Small intestine (tissue), 7 donors: ENCODE results near the gene CGNL1. TPM values are rescaled to one million over a fixed set of nuclear protein-coding genes. Genes with fewer than 3 reads are reported as not detected.
A peak's percentile ranks its signal among the peaks of the same experiment; 100 is the strongest.

ENCODE experiments used
- DNase-seq, 2 donors: peaks; one replicate each; pipeline versions ENCODE4 v3.0.0 to v3.0.0-alpha.2; 2013
- FAIRE-seq: peaks from 2 replicates; lab custom pipeline; 2012; peaks lifted over from hg19 to GRCh38; lab: Jason Lieb, UNC
- H3K27ac ChIP-seq, 3 donors: one replicate each; pipeline ENCODE4 v1.5.1; 2013; ENCODE audit warnings: low read length in 2 of 3, mild to moderate bottlenecking in 2 of 3, control low read depth in 1 of 3, inconsistent platforms in 1 of 3, low read depth in 1 of 3, moderate library complexity in 1 of 3
- H3K27me3 ChIP-seq, 3 donors: one replicate each; pipeline ENCODE4 v1.6.1; 2013; ENCODE audit warnings: low read length in 3 of 3, inconsistent platforms in 1 of 3; ENCODE audit not compliant: control insufficient read depth in 3 of 3, insufficient read depth in 3 of 3
- H3K36me3 ChIP-seq, 3 donors: one replicate each; pipeline ENCODE4 v1.6.1; 2013; ENCODE audit warnings: low read length in 3 of 3, inconsistent platforms in 1 of 3, low read depth in 1 of 3, mild to moderate bottlenecking in 1 of 3, moderate library complexity in 1 of 3; ENCODE audit not compliant: control insufficient read depth in 3 of 3, insufficient read depth in 2 of 3
- H3K4me1 ChIP-seq, 3 donors: one replicate each; pipeline ENCODE4 v1.6.1; 2013; ENCODE audit warnings: low read length in 2 of 3, inconsistent platforms in 1 of 3, low read depth in 1 of 3, mild to moderate bottlenecking in 1 of 3, moderate library complexity in 1 of 3; ENCODE audit not compliant: control insufficient read depth in 3 of 3, insufficient read depth in 2 of 3
- H3K4me3 ChIP-seq, 3 donors: one replicate each; pipeline ENCODE4 v1.5.1; 2013; ENCODE audit warnings: low read length in 3 of 3, control low read depth in 1 of 3, inconsistent platforms in 1 of 3, low read depth in 1 of 3, mild to moderate bottlenecking in 1 of 3, moderate library complexity in 1 of 3
- H3K9me3 ChIP-seq, 2 donors: one replicate each; pipeline ENCODE4 v1.6.1; 2013; ENCODE audit warnings: low read depth in 1 of 2, low read length in 1 of 2; ENCODE audit not compliant: control insufficient read depth in 2 of 2, insufficient read depth in 1 of 2
- WGBS, 3 donors: extraction: QIAGEN DNeasy Blood & Tissue Kit; methylation state at CpG; one replicate each; pipeline ENCODE4 v1.1.7; 2013; 5-methylcytosine and 5-hydroxymethylcytosine counted together
- polyA plus RNA-seq, 4 donors: library from polyadenylated mRNA; stranded (reverse) in 3 of 4; unstranded in 1 of 4; fragments of 200-250 nt in 3 of 4; fragments of 120-200 nt in 1 of 4; gene quantifications; one replicate each; pipeline versions ENCODE4 v1.2.1 to v1.2.3, GENCODE V29; 2013
- donor health status: healthy with polysubstance abuse.
- donor health status: control.
- donor health status: control.
- donor health status: Bipolar disorder and iron deficiency.
- donor health status: healthy.

The CGNL1 gene
- polyA plus RNA-seq, 4 donors, result 0.81 to 5.1 (median 1.9) TPM

DNA sequence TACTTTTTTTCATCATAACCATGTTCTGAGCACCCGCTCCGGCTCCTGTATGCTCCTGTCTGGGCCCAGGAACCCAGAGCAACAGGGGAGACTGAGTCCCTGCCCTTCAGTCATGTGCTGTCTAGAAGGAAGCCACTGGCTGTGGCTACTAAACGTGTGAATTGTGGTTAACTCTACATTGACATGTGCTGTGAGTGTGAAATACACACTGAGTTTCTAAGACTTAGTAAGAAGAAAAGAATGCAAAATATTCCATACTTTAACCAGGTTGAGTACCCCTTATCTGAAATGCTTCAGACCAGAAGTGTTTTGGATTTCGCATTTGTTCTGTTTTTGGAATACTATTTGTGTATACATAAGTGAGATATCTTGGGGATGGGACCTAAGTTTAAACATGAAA lies 42.8 kb upstream of the CGNL1 start:
- Histone ChIP-seq H3K4me1 (peaks cover 0 to 27% (median 0%) of the 10 kb centered on the region in 3 donors), H3K27me3 (no peaks in the 10 kb centered on the region), H3K27ac (no peak overlapping the region), H3K4me3 (no peak overlapping the region), H3K9me3 (no peaks in the 10 kb centered on the region), H3K36me3 (no peaks in the 10 kb centered on the region)
- FAIRE-seq, result no peak
- WGBS, 3 donors, result 85 to 88% (median 85%) methylated on average over 4 of the region's 4 CpGs
- DNase-seq, result no peak

DNA sequence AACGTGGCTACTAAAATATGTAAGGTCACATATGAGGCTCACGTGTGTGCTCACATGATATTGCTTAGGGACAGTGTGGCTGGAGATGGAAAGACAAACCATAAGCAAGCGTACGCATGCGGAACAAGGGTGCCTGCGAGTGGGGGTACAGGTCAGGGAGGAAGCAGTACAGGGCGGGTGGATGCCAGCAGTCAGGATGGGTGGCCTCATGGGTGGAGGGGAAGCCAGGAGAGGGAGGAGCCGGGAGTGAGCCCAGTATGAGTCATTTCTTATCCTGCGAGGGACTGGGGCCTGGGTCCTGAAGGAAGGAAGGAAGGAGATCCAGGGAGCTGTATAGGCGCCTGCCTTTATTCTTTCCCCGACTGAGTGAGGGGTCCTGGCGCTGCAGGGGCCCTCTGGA lies 42.0 kb upstream of the CGNL1 start:
- DNase-seq, result peak in 1 of 2 donors; percentile 62
- Histone ChIP-seq H3K27ac (no peak overlapping the region), H3K9me3 (no peaks in the 10 kb centered on the region)

DNA sequence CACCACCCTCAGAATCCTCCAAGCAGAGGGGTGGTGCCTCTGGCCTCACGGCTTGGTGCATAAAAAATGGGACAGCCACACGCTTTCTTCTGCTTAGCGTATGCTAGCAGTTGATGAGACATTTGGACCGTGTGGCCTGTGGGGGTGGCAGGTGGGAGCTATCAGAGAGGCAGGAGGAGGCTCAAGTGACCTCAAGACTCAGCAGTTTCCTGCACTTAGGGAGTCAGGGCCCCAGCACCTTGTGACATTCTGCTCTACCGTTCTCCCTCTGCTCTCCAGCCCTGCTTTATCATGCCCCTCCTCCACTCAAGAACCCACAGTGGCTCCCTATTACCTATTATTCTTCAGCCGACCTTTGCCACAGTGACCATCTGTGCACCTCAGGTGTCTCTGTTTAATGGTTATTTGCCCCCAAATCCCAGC lies 41.0 kb upstream of the CGNL1 start:
- Histone ChIP-seq H3K27me3 (no peaks in the 10 kb centered on the region), H3K36me3 (no peaks in the 10 kb centered on the region), H3K4me3 (no peak overlapping the region), H3K4me1 (peaks cover 0 to 31% (median 0%) of the 10 kb centered on the region in 3 donors), H3K27ac (no peak overlapping the region), H3K9me3 (no peaks in the 10 kb centered on the region)
- peak in 1 of 2 donors; percentile 59 for DNase-seq
- 63 to 70% (median 65%) methylated on average over 6 of the region's 6 CpGs for WGBS, 3 donors
- FAIRE-seq, result no peak

More for the DNA sequence above, 42.0 kb upstream of the CGNL1 start:
- WGBS, 3 donors, result 61 to 73% (median 63%) methylated on average over 12 of the region's 12 CpGs
- Histone ChIP-seq H3K4me1 (peaks cover 0 to 31% (median 0%) of the 10 kb centered on the region in 3 donors), H3K4me3 (no peak overlapping the region), H3K36me3 (no peaks in the 10 kb centered on the region), H3K27me3 (no peaks in the 10 kb centered on the region)
- no peak for FAIRE-seq

DNA sequence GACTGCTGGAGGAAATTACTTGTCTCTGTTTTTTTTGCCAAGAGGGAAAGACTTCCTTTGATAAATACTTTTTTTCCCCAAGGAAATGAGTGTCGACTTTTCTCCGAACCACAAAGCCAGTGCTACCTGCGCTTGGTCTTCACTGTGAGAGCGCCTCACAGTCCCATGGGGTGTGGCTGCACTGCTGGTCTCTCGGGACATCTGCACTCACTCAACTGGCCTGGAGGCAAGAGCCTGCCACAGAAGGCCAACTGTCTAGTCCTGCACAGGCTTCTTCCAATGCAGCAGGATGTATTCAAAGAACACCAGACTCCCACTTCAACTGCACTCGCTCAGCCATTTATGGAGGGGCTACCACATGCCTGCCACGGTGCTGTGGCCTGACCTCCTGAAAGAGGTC lies 40.6 kb upstream of the CGNL1 start:
- FAIRE-seq (no peak), DNase-seq (no peak)
- Histone ChIP-seq H3K36me3 (no peaks in the 10 kb centered on the region), H3K9me3 (no peaks in the 10 kb centered on the region), H3K27me3 (no peaks in the 10 kb centered on the region), H3K4me1 (peaks cover 0 to 31% (median under 1%) of the 10 kb centered on the region in 3 donors), H3K4me3 (no peak overlapping the region), H3K27ac (no peak overlapping the region)
- WGBS, 3 donors, result 62 to 69% (median 67%) methylated on average over 7 of the region's 7 CpGs

DNA sequence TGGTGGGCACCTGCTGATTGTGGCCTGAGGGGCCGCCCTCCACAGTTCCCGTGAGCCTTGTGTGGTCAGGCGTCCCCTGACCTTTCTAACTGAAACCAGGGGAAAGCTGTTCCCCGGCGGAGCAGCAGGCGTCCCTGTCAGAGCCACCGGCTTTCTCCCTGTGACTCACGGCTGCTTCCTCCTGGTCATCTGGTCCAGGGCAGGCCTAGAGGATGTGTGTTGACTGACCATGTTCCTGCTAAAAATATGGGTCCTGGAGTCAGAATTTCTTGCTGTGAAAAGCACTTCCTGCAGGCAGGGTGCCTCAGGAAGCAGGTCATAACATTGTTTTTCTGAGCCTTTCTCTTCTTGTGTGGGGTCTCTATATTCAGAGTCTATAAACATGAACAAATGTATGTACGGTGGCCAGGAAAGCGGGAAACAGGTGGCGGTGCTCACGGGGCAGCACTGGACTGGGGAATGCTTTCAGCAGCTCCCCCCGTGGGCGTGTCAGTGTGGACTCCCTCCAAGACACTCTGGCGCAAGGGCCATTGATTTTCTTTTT lies 38.4 kb upstream of the CGNL1 start:
- H3K4me3 ChIP-seq, result no peak overlapping the region
- H3K27me3 ChIP-seq, result peaks cover 0 to 2% (median 0%) of the 10 kb centered on the region in 3 donors
- peaks cover 0 to 31% (median 3%) of the 10 kb centered on the region in 3 donors for H3K4me1 ChIP-seq
- DNase-seq, result peak in 1 of 2 donors; percentile 41
- no peaks in the 10 kb centered on the region for H3K9me3 ChIP-seq
- no peak for FAIRE-seq
- WGBS, 3 donors, result 51 to 59% (median 55%) methylated on average over 15 of the region's 15 CpGs
- H3K27ac ChIP-seq, result no peak overlapping the region
- H3K36me3 ChIP-seq, result no peaks in the 10 kb centered on the region

DNA sequence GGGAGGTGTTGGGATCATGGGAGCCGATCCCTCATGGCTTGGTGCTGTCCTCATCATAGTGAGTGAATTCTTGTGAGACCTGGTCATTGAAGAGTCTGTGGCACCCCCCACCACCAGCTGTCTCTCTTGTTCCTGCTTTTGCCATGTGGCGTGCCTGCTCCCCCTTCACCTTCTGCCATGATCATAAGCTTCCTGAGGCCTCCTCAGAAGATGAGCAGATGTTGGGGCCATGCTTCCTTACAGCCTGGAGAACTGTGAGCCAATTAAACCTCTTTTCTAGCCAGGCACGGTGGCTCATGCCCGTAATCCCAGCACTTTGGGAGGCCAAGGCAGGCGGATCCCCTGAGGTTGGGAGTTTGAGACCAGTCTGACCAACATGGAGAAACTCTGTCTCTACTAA lies 37.0 kb upstream of the CGNL1 start:
- H3K4me3 ChIP-seq, result no peak overlapping the region
- H3K27me3 ChIP-seq, result peaks cover 0 to 2% (median 0%) of the 10 kb centered on the region in 3 donors
- H3K9me3 ChIP-seq, result no peaks in the 10 kb centered on the region
- peaks cover 0 to 25% (median 3%) of the 10 kb centered on the region in 3 donors for H3K4me1 ChIP-seq
- H3K27ac ChIP-seq, result no peak overlapping the region
- no peak for FAIRE-seq
- no peaks in the 10 kb centered on the region for H3K36me3 ChIP-seq
- no peak for DNase-seq
- 89 to 96% (median 92%) methylated on average over 5 of the region's 5 CpGs for WGBS, 3 donors

DNA sequence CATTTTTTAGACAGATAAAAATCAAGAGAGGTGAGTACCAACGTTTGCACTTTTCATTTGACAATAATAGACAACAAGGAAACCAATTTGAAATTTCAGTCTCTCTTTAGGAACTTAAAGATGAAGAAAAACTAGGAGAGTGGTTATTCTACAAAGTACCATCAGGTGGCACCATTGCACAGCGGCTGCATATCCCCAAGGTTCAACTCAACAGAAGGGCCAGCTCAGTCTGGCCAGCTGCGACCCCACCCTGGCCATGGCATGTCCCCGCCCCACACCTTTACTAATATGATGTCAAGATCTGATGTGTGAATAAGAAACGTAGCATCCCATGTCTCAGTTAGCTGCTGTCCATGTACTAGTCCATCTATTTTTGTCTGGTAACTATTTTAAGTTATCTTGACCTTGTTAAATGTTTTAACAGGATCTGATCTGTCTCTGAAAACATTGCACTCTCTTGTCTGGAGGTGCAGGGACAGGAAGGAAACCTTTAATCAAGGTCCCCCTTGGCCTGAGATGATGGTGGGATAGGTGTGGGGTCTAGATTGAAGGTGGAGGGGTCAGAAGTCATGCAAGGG lies 35.5 kb upstream of the CGNL1 start:
- FAIRE-seq (no peak), DNase-seq (peak; percentile 61 to 80)
- H3K4me3 ChIP-seq, result no peak overlapping the region
- no peaks in the 10 kb centered on the region for H3K36me3 ChIP-seq
- no peaks in the 10 kb centered on the region for H3K9me3 ChIP-seq
- H3K27ac ChIP-seq, result no peak overlapping the region
- peaks cover 0 to 11% (median 3%) of the 10 kb centered on the region in 3 donors for H3K4me1 ChIP-seq
- 1% methylated on average over 5 of the region's 5 CpGs for WGBS, 3 donors
- H3K27me3 ChIP-seq, result peaks cover 0 to 2% (median 0%) of the 10 kb centered on the region in 3 donors

DNA sequence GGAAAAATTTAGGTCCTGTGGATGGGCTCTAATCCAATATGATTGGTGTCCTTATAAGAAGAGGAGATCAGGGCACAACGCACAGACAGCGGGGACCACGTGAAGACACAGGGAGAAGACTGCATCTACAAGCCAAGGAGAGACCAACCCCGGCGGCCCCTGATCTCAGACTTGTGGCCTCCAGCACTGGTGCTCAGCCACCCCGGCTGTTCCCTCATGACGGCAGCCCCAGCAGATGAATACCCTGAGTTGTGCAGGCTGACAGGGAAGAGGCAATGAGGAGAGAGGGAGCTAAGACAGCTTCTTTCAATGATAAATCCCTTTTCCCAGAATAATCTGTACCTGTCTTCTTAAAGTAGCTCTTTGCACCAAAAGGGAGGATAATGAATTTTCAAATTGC lies 33.3 kb upstream of the CGNL1 start:
- DNase-seq, result no peak
- FAIRE-seq, result no peak
- WGBS, 3 donors, result 91 to 96% (median 93%) methylated on average over 7 of the region's 7 CpGs
- H3K9me3 ChIP-seq, result peaks cover 0 to 2% of the 10 kb centered on the region in 2 donors
- peaks cover 0 to 2% (median 0%) of the 10 kb centered on the region in 3 donors for H3K27me3 ChIP-seq
- H3K4me3 ChIP-seq, result no peak overlapping the region
- peaks cover 0 to 5% (median 3%) of the 10 kb centered on the region in 3 donors for H3K4me1 ChIP-seq
- no peaks in the 10 kb centered on the region for H3K36me3 ChIP-seq
- H3K27ac ChIP-seq, result no peak overlapping the region
